Measurements from ENCODE around the gene RAB3IP. TPM values are rescaled to one million over a fixed set of nuclear protein-coding genes. Genes with fewer than 3 reads are reported as not detected.
"Not testable (repeated sequence)": the region's sequence is repeated elsewhere in the genome, so short reads cannot be mapped to it uniquely, and the experiment has no call there.

Gene RAB3IP
- total RNA-seq, 2 experiments from 2014 or later = 17.0 to 29.9 TPM

- Mint-ChIP-seq H3K27ac (no peak overlapping the region), H3K4me1 (no peaks in the 10 kb centered on the region), H3K27me3 (peaks cover 19% of the 10 kb centered on the region), H3K36me3 (ENCODE audit: low read depth) (no peaks in the 10 kb centered on the region), H3K9me3 (no peaks in the 10 kb centered on the region), H3K4me3 (no peak overlapping the region)
- POLR2A ChIA-PET = no interaction called here
- no peak for DNase-seq
- CTCF ChIA-PET = no interaction called here
These were observed 95.5 kb downstream of the RAB3IP start for GRCh38 chr12:69834147-69834546.

- H3K27ac Mint-ChIP-seq = no peak overlapping the region
- CTCF ChIA-PET = no interaction called here
- DNase-seq = no peak
- H3K4me3 Mint-ChIP-seq = no peak overlapping the region
- peaks cover 16% of the 10 kb centered on the region for H3K27me3 Mint-ChIP-seq
- POLR2A ChIA-PET = no interaction called here
- H3K36me3 Mint-ChIP-seq (ENCODE audit: low read depth) = no peaks in the 10 kb centered on the region
- H3K9me3 Mint-ChIP-seq = no peaks in the 10 kb centered on the region
- H3K4me1 Mint-ChIP-seq = no peaks in the 10 kb centered on the region
These were observed 95.9 kb downstream of the RAB3IP start for GRCh38 chr12:69834576-69834975.

GRCh38 chr12:69835081-69835480 lies 96.4 kb downstream of the RAB3IP start:
- H3K4me3 Mint-ChIP-seq = no peak overlapping the region
- H3K36me3 Mint-ChIP-seq (ENCODE audit: low read depth) = no peaks in the 10 kb centered on the region
- no peak overlapping the region for H3K27ac Mint-ChIP-seq
- H3K27me3 Mint-ChIP-seq = peaks cover 15% of the 10 kb centered on the region
- DNase-seq = no peak
- ChIA-PET POLR2A (no interaction called here), CTCF (no interaction called here)
- H3K4me1 Mint-ChIP-seq = no peaks in the 10 kb centered on the region
- no peaks in the 10 kb centered on the region for H3K9me3 Mint-ChIP-seq

- no peak overlapping the region for H3K27ac Mint-ChIP-seq
- no peaks in the 10 kb centered on the region for H3K4me1 Mint-ChIP-seq
- no peak for DNase-seq
- ChIA-PET CTCF (no interaction called here), POLR2A (no interaction called here)
- no peak overlapping the region for H3K4me3 Mint-ChIP-seq
- no peaks in the 10 kb centered on the region for H3K9me3 Mint-ChIP-seq
- no peaks in the 10 kb centered on the region for H3K36me3 Mint-ChIP-seq (ENCODE audit: low read depth)
- peaks cover 17% of the 10 kb centered on the region for H3K27me3 Mint-ChIP-seq
These were observed 97.4 kb downstream of the RAB3IP start for GRCh38 chr12:69836015-69836414.

GRCh38 chr12:69837191-69837590 lies 98.5 kb downstream of the RAB3IP start:
- Mint-ChIP-seq H3K27ac (no peak overlapping the region), H3K4me1 (no peaks in the 10 kb centered on the region), H3K9me3 (no peaks in the 10 kb centered on the region), H3K4me3 (no peak overlapping the region), H3K27me3 (peaks cover 17% of the 10 kb centered on the region), H3K36me3 (ENCODE audit: low read depth) (no peaks in the 10 kb centered on the region)
- ChIA-PET POLR2A (no interaction called here), CTCF (no interaction called here)
- DNase-seq = no peak

GRCh38 chr12:69837657-69838415 lies 99.2 kb downstream of the RAB3IP start:
- H3K9me3 Mint-ChIP-seq = no peaks in the 10 kb centered on the region
- no peaks in the 10 kb centered on the region for H3K4me1 Mint-ChIP-seq
- H3K4me3 Mint-ChIP-seq = no peak overlapping the region
- ChIA-PET POLR2A (no interaction called here), CTCF (no interaction called here)
- no peaks in the 10 kb centered on the region for H3K36me3 Mint-ChIP-seq (ENCODE audit: low read depth)
- H3K27ac Mint-ChIP-seq = no peak overlapping the region
- no peak for DNase-seq
- peaks cover 12% of the 10 kb centered on the region for H3K27me3 Mint-ChIP-seq

GRCh38 chr12:69840727-69841126 lies 102.1 kb downstream of the RAB3IP start:
- Mint-ChIP-seq H3K4me1 (no peaks in the 10 kb centered on the region), H3K36me3 (ENCODE audit: low read depth) (no peaks in the 10 kb centered on the region), H3K27ac (no peak overlapping the region), H3K9me3 (no peaks in the 10 kb centered on the region), H3K4me3 (no peak overlapping the region), H3K27me3 (peaks cover 4% of the 10 kb centered on the region)
- DNase-seq = no peak
- ChIA-PET CTCF (no interaction called here), POLR2A (no interaction called here)

- ChIA-PET POLR2A (no interaction called here), CTCF (no interaction called here)
- no peak overlapping the region for H3K27ac Mint-ChIP-seq
- no peaks in the 10 kb centered on the region for H3K36me3 Mint-ChIP-seq (ENCODE audit: low read depth)
- peaks cover 4% of the 10 kb centered on the region for H3K27me3 Mint-ChIP-seq
- H3K4me3 Mint-ChIP-seq = no peak overlapping the region
- no peak for DNase-seq
- H3K9me3 Mint-ChIP-seq = no peaks in the 10 kb centered on the region
- no peaks in the 10 kb centered on the region for H3K4me1 Mint-ChIP-seq
These were observed 104.9 kb downstream of the RAB3IP start for GRCh38 chr12:69843608-69844007.

- no peak for DNase-seq
- ChIA-PET POLR2A (no interaction called here), CTCF (no interaction called here)
- Mint-ChIP-seq H3K36me3 (ENCODE audit: low read depth) (no peaks in the 10 kb centered on the region), H3K4me1 (no peaks in the 10 kb centered on the region), H3K27ac (no peak overlapping the region), H3K27me3 (peaks cover 4% of the 10 kb centered on the region), H3K4me3 (no peak overlapping the region), H3K9me3 (no peaks in the 10 kb centered on the region)
These were observed 105.8 kb downstream of the RAB3IP start for GRCh38 chr12:69844416-69844815.

- no peaks in the 10 kb centered on the region for H3K4me1 Mint-ChIP-seq
- ChIA-PET CTCF (no interaction called here), POLR2A (no interaction called here)
- peaks cover 4% of the 10 kb centered on the region for H3K27me3 Mint-ChIP-seq
- H3K4me3 Mint-ChIP-seq = no peak overlapping the region
- no peaks in the 10 kb centered on the region for H3K36me3 Mint-ChIP-seq (ENCODE audit: low read depth)
- DNase-seq = no peak
- no peaks in the 10 kb centered on the region for H3K9me3 Mint-ChIP-seq
- H3K27ac Mint-ChIP-seq = no peak overlapping the region
These were observed 106.2 kb downstream of the RAB3IP start for GRCh38 chr12:69844836-69845235.

GRCh38 chr12:69846976-69847375 lies 108.3 kb downstream of the RAB3IP start:
- peaks cover 2% of the 10 kb centered on the region for H3K27me3 Mint-ChIP-seq
- H3K4me3 Mint-ChIP-seq = no peak overlapping the region
- H3K36me3 Mint-ChIP-seq (ENCODE audit: low read depth) = no peaks in the 10 kb centered on the region
- H3K27ac Mint-ChIP-seq = no peak overlapping the region
- H3K9me3 Mint-ChIP-seq = no peaks in the 10 kb centered on the region
- DNase-seq = no peak
- H3K4me1 Mint-ChIP-seq = no peaks in the 10 kb centered on the region
- POLR2A ChIA-PET = no interaction called here
- CTCF ChIA-PET = no interaction called here

GRCh38 chr12:69851976-69852375 lies 113.3 kb downstream of the RAB3IP start:
- no peaks in the 10 kb centered on the region for H3K27me3 Mint-ChIP-seq
- CTCF ChIA-PET = interaction anchor here (0.7 kb wide), 1 partner anchor 340 kb away, joined by 3 read pairs; no protein-coding TSS in a partner anchor

GRCh38 chr12:69853176-69853961 lies 114.7 kb downstream of the RAB3IP start:
- DNase-seq; CTCF ChIA-PET; H3K9me3 Mint-ChIP-seq; H3K4me1 Mint-ChIP-seq; H3K4me3 Mint-ChIP-seq; H3K36me3 Mint-ChIP-seq (ENCODE audit: low read depth); H3K27me3 Mint-ChIP-seq; H3K27ac Mint-ChIP-seq; POLR2A ChIA-PET: not testable (repeated sequence)

More at GRCh38 chr12:69851976-69852375, 113.3 kb downstream of the RAB3IP start:
- POLR2A ChIA-PET = no interaction called here
- H3K9me3 Mint-ChIP-seq = peaks cover 2% of the 10 kb centered on the region
- no peaks in the 10 kb centered on the region for H3K36me3 Mint-ChIP-seq (ENCODE audit: low read depth)
- H3K4me3 Mint-ChIP-seq = no peak overlapping the region
- H3K27ac Mint-ChIP-seq = no peak overlapping the region
- DNase-seq = no peak
- no peaks in the 10 kb centered on the region for H3K4me1 Mint-ChIP-seq

- Mint-ChIP-seq H3K4me1 (no peaks in the 10 kb centered on the region), H3K9me3 (no peaks in the 10 kb centered on the region), H3K27me3 (peaks cover 8% of the 10 kb centered on the region), H3K36me3 (ENCODE audit: low read depth) (no peaks in the 10 kb centered on the region), H3K27ac (no peak overlapping the region), H3K4me3 (no peak overlapping the region)
- ChIA-PET POLR2A (no interaction called here), CTCF (no interaction called here)
- DNase-seq = no peak
These were observed 128.0 kb downstream of the RAB3IP start for GRCh38 chr12:69866698-69867097.

Measured in activated CD4-positive, alpha-beta memory T cell treated with anti-CD3 and anti-CD28 coated beads, Interleukin-2, amount 10 ng/mL, durations not matched to agents 7 days and 5 days (primary cell).